Urothelium cell line (cell line): ENCODE data around the gene PRKACA.
A peak's percentile ranks its signal among the peaks of the same experiment; 100 is the strongest.

ENCODE experiments used
- DNase-seq: peaks from one replicate; pipeline ENCODE4 v3.0.0; 2011; ENCODE audit warnings: low spot score, mixed read lengths
- FAIRE-seq: peaks from 2 replicates; lab custom pipeline; 2011; peaks lifted over from hg19 to GRCh38; lab: Jason Lieb, UNC

The PRKACA gene

DNA sequence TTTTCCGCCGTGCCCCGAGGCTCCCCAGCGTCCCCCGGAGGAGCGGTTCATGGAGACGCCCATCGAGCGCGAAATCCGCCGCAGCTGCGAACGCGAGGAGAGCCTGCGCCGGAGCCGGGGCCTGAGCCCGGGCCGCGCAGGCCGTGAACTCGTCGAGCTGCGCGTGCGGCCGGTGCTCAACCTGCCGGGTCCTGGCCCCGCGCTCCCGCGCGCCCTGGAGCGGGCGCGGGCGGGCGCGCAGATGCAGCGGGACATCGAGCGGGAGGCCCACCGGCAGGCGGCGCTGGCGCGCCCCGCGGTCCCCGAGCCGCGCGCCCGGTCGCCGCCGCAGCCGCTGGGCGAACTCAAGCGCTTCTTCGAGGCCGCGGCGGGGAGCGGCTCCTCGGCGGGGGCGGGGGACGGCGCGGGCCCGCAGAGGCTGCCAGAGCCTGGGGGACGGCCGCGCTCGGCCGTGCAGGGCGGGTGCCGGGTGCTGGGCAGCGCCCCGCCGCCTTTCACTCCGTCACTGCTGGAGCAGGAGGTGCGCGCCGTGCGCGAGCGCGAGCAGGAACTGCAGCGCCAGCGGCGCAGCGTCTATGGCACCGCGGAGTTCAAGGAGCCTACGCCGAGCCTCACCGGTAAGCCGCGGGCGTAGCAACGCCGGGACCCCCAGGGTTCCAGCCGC lies 44.2 kb downstream of the PRKACA start:
- peak; percentile 68 for DNase-seq
- FAIRE-seq: no peak

DNA sequence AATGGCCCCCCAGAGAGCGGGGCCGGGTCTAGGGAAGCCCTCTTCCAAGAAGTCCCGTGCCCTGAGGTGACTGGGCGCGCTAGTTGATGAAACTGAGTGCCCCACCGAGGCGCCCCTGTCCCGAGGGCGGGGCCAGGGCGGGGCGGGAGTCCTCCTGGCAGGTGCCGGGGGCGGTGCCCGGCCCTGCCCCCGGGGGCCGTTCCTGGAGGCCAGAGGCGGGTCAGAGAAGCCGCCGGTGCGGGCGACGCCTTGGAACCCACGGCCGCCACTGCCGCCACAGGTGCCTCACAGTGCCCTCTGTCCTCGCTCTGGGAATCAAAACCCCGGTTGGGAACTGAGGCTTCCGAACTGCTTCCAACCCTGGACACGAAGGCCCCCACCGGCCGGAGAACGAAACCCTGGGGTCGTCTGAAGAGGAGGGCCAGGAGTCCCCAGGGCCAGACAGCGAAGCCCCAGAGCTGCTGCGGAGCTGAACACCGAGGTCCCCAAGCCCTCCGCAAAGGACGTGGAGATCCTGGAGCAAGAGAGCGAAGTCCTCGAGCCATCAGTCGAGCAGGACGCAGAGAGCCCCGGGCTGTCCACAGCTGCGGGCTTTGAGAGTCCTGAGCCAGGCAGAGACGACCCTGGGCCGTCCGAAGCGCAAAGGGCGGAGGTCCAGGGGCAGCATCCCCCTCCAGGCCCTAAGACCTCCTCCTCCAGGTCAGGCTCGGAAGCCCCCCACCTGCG lies 44.9 kb downstream of the PRKACA start, which contains the start of gene MISP3:
Gene MISP3 (plus strand): TSS at position 252 of the 726 bp plus-strand sequence. CDS start 524 bp downstream, outside the sequence.
- FAIRE-seq: no peak

DNA sequence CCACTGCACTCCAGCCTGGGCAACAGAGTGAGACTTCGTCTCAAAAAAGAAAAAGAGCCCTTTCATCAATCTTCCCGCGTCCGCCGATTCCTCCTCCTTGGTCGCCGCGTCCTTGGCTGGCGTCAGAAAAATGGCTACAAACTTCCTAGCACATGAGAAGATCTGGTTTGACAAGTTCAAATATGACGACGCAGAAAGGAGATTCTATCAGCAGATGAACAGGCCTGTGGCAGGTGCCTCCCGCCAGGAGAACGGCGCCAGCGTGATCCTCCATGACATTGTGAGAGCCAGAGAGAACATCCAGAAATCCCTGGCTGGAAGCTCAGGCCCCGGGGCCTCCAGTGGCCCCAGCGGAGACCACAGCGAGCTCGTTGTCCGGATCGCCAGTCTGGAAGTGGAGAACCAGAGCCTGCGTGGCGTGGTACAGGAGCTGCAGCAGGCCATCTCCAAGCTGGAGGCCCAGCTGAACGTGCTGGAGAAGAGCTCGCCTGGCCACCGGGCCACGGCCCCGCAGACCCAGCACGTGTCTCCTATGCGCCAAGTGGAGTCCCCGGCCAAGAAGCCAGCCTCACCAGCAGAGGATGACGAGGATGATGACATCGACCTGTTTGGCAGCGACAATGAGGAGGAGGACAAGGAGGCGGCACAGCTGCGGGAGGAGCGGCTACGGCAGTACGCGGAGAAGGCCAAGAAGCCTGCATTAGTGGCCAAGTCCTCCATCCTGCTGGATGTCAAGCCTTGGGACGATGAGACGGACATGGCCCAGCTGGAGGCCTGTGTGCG lies 47.1 kb downstream of the PRKACA start:
- FAIRE-seq (no peak), DNase-seq (no peak)

More for the DNA sequence above, 44.9 kb downstream of the PRKACA start, which contains the start of gene MISP3:
- no peak for DNase-seq

DNA sequence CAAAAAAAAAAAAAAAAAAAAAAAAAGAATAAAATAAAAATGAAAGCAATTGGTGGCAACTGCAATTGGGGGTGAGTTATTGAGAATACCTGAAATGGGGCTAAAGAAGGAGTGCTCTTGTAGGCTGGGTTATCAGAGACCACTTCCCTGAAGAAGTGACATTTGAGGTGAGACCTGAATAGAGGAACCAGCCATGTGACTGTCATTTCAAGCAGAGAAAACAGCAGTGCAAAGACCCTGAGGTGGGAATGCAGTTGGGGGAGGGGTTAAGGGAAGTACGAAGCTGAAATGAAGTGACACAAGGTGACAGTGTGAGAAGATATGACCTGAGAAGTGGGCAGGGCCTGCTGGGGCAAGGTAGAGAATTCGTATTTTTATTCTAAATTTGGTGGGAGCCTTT lies 51.4 kb downstream of the PRKACA start:
- DNase-seq (no peak), FAIRE-seq (no peak)

DNA sequence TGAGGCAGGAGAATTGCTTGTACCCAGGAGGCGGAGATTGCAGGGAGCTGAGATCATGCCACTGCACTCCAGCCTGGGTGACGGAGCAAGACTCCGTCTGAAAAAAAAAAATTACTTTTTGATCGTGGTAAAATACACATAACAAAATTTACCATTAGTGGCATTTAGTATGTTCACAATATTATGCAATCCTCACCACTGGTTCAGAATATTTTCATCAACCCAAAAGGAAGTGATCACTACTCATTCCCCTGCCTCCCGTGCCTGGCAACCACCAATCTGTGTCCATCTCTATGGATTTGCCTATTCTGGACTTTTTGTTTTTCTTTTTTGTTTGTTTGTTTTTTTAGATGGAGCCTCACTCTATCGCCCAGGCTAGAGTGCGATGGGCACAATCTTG lies 54.5 kb downstream of the PRKACA start:
- DNase-seq (no peak), FAIRE-seq (no peak)

DNA sequence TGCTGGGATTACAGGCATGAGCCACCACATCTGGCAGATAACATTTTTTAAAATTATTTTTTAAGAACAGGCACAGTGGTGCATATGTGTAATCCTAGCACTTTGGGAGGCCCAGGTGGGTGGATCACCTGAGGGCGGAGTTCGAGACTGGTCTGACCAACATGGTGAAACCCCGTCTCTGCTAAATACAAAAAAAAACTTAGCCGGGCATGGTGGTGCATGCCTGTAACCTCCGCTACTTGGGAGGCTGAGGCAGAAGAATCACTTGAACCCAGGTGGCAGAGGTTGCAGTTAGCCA lies 55.1 kb downstream of the PRKACA start:
- DNase-seq (no peak), FAIRE-seq (no peak)

DNA sequence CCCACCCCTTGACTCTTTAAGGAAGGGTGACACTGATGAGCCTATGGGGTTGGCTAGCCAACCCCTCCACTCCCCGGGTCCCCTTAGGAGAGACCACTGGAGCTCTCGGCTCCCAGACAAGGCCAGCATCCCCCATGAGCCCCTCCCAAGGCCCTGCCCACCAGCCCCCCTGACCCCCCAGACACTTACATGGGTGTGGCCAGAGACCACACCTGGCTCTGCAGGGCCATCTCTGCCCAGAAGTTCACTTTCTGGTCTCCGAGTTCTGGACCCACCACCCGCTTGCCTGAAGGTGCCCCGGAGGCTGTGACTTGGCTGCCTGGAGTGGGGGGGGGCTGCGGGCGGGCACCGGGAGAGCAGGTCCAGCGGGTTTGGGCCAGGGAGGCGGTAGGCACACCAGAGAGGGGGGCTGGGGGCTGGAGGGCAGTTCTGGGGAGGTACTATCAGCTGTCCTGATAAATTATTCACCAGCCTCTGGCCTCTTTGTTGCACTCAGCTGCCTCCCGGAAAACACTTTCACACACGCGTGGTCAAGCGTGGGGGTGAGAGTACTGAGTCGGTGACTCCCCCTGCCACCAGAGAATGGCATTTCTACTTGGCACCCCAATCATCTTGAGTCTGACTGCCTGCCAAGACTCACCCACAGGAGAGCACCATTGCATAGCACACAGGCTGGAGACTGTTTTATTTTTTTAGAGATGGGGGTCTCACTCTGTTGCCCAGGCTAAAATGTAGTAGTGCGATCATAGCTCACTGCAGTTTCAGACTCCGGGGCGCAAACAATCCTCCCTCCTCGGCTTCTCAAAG lies 55.6 kb downstream of the PRKACA start, which contains the start of gene PALM3:
Gene PALM3 (minus strand): TSS at position 326 of the 807 bp plus-strand sequence. CDS start 96 bp downstream, at position 230.
- DNase-seq: no peak
- no peak for FAIRE-seq

DNA sequence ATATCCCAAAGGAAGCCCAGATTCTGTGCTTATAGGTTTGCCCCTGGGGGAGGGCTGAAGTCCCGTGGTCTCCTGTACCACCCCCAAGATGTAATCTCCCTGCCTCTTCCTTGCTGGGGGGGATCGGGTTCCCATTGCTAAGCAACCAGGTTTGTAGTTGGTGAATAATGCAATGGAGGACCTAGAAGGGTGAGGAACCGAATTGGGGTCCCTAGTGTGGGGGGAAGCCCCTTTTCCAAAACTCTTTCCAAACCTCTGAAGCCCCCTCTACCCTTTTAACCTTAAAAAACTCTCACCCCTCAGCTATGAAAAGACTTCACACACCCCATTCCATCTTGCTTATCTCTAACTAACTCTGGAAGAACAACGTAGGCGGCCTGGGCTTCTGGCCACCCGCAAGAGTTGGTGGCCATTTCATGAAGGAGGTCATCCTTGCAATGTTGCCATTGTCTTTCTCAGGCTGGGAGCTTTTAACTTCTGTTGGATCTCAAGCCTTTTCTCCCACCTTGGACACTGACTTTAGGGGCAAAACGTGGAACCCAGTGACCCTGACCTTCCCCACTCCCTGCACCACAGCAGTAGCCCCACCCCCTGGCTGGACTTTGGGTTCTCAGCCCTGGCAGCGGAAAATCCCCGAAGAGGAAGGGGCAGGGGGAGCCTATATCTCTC lies 56.3 kb downstream of the PRKACA start:
- FAIRE-seq: no peak
- DNase-seq: no peak

DNA sequence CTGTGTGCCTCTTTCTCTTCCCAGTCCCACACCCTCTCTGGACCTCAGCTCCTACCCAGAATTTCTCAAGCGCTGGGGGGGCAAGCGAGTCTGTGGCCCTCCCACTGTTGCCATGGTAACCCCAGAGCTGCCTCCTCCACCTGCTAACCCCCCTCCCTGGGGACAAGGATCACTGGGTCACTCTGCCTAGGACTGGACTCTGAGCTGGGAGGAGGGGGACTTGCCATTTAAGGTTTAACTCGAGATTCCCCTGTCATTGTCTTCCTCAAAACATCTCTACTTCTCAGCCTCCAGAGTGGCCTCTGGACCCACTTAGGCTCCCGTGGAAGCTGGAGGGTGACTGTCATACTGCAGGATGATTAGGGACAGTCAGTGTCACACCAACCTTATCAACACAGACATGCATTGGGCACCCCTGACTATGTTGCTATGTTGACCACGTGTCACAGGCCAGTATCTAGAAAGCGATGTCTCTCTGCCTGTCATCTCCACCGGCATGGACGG lies 57.9 kb downstream of the PRKACA start:
- no peak for FAIRE-seq
- no peak for DNase-seq

DNA sequence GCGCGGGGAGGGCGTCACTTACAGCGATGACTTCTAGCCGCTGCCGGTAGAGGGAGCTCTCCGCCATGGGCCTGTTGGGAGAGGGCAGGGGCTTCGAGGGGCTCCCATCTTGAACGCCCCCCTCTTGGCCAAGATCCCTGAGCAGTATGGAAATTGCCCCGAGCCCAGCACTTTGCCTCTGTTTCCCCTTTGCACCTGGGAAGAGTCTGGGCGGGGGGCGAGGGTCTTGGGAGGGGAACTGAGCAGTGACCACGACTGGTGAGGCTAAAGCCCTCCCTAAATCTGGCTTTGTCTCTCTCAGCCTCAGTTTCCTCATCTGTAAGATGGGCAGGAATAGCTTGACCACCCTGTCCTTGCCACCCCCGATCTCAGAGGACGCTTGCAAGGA lies 58.5 kb downstream of the PRKACA start:
- no peak for FAIRE-seq
- no peak for DNase-seq

DNA sequence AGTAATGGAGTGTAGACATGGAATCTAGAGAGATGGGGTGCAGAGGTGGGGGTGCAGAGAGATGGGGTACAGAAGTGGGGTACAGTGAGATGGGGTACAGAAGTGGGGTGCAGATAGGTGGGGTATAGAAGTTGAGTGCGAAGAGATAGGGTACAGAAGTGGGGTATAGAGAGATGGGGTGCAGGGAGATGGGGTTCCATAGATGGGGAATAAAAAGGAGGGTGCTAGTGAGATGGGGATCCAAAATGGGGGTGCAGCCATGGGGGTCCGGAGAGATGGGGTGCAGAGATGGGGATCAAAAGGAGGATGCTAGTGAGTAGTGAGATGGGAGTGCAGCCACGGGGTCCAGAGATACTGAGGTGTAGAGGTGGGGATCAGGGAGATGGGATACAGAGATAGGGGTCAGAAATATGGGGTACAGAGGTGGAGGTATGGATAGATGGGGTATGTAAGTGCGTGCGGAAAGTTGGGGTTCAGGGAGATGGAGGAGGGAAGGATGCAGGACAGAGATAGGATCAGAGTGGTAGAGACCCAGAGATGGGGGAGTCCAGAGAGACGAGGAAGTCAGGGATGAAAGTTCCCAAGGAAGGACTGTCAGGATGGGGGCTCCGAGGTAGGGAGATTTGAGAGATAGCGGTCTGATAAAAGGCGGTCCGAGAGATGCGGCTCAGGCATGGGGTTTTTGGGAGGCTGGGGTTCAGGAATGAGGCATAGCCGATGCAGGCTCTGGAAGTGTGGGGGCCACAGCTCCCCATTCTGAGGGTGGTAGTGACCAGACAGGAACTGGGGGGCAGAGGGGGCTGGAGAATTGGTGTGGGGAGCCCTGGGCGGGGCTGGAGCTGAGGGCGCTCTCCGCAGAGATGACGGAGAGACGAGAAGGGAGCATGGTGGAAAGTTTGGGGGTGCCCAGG lies 59.1 kb downstream of the PRKACA start:
- FAIRE-seq (no peak), DNase-seq (no peak)

DNA sequence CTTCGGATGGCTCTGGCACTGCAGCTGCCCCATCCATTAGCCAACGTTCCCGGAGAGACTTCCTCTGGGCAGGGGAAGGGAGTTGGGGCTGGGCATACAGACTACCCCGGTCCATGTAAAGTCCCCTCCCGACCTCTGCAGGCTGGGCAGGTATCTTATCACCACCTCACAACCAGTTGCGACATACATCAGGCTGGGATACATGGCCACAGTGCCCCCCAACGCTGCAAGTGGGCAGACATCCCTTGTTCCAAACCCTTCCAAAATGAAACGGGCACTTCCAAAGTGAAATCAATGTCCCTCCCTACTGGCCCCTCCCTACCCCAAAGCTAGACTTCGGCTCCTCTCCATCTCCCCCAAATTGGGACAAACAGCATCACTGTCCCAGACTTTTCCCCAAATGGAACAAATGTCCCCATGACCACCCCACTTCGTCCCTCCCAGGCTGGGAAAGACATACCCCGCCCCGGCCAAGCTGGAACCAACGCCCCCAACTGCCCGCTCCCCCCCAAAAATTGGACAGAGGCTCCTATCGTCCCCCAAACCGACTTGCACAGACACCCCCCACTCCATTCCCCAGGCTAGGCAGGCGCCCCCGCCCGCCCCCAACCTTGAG lies 60.7 kb downstream of the PRKACA start:
- FAIRE-seq (no peak), DNase-seq (no peak)

DNA sequence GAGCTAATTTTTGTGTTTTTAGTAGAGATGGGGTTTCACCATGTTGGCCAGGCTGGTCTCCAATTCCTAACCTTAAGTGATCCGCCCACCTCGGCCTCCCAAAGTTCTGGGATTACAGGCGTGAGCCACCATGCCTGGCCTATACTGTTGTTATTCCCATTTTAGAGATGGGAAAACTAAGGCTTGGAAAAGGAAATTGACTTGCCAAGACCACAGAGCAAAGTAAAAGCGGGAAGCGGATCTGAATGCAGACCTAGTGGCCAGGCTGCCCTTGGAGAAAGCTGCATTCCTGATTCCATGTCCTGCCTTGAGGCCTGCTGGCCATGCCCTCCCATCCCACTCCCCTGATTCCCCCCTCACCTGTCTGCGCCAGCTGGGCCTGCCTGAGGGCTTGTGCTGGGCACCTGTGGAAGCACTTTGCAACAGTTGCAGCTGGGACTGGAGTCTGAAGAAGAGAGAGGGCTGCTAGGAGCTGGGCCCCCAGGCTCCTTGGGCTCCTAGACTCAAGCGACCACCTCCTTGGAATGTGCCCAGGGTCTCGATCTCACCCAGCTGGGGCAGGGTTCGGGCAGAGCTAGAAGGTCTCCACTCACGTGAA lies 61.4 kb downstream of the PRKACA start:
- DNase-seq (no peak), FAIRE-seq (no peak)

DNA sequence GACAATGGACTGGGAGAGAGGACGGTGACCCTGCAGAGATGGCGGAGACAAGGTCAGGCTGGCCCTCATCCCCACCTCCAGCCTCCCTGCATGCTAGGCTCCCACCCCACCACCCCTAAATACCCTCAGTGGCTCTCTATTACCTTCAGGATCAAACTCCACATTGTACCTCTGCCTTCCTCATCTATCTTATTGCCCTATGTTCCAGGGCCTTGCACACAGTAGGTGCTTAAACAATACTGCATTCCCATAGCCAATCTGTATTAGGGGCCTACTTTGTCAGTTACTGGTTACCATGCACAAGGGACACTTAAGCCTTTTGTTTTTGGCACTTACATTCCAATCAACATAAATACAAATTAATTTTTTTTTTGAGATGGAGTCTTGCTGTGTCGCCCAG lies 62.2 kb downstream of the PRKACA start:
- DNase-seq (no peak), FAIRE-seq (no peak)

DNA sequence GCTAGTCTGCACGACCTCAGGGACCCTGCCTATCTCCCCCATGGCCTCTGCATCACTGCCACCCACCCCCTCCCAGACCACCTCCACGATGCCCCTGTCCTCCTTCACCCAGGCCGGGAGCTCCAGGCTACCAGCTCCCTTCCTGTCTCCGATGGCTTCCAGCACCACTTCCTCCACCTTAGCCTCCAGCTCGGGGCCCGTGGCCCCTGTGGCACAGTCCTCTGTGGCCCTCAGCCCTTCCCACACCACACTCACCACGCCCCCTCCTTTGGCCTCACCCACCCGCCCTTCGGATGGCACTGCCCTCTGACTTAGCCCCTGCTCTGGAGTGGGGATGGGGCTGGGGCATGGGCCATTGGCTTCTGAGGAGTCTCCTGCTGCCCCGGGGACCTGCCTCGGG lies 62.8 kb downstream of the PRKACA start:
- FAIRE-seq: no peak

DNA sequence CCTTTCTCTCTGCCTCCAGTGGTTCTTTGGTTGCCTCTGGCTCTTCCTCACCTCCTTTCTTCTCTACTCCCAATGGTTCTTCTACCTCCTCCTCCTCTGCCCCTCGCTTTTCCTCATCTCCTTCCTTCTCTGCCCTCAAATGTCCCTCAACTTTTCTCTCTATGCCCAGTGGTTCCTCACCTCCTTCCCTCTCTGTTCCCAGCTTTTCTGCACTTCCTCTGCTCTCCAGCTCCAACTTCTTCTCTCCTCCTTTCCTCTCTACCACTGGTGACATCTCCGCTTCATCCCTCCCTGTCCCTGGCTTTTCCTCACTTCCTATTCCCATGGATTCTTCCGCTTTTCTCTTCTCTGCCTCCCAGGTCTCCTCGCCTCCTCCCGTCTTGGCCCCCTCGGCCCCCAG lies 63.5 kb downstream of the PRKACA start:
- no peak for DNase-seq
- FAIRE-seq: no peak

More for the DNA sequence above, 62.8 kb downstream of the PRKACA start:
- no peak for DNase-seq

DNA sequence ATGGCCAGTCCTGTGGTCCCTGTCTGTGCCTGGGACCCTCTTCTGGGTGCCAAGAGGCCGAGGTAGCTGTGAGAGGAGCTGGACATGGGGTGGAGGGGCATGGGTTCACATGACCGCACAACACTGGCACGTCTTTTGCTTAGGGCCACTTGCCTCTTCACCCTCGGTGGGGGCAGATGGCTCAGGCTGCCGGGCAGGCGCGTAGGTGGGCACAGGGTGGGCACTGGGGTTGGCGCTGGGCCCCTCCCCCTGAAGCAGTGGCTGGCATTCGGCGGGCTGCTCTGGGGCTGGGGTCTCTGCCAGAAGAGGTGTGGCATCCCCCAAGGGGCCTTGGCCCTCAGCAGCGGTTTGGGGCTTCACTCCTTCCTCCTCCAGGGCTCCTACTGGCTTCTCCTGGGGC lies 64.1 kb downstream of the PRKACA start:
- FAIRE-seq: no peak
- DNase-seq: no peak

DNA sequence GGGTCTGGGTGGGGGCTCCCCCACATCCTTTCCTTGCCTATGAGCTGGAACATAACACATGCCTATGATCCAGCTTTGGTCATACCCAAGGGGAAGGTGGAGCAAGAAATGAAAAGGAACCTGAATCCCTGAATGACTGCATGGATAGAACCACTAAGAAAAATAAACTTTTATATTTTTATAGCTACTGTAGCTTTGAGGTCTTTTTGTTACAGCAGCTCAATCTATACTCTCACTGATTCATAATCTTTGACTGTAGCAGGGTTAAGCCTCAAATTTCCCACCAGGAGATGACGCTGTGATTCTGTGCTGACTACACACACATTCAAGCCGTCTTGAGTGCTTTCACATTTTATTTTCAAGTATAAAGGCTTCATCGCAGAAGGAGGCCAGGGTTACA lies 64.5 kb downstream of the PRKACA start:
- no peak for FAIRE-seq
- no peak for DNase-seq
